A204.1 (cell line): ENCODE results near the gene PIAS2.
"Not testable (repeated sequence)": the region's sequence is repeated elsewhere in the genome, so short reads cannot be mapped to it uniquely, and the experiment has no call there.

Experiments
- FAIRE-seq: peaks from 2 replicates; lab custom pipeline; 2012; peaks lifted over from hg19 to GRCh38; lab: Jason Lieb, UNC

Gene PIAS2

DNA sequence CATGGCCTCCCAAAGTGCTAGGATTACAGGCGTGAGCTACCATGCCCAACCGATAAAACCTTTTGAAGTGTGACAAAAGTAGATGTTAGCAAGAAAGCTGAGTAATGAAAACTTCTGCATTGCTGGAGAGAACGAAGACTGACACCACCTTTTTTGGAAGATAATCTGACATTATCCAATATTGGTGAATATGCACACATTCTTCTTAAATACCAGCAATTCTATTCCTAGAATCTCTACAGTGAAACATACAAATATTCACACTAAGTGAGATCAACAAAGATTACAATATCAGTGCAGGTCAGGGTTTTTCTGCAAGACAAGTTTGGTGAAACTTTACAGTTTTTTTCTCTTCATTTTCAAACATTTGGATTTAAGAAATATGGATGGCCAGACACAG lies 7.8 kb downstream of the PIAS2 start:
- FAIRE-seq, result no peak

DNA sequence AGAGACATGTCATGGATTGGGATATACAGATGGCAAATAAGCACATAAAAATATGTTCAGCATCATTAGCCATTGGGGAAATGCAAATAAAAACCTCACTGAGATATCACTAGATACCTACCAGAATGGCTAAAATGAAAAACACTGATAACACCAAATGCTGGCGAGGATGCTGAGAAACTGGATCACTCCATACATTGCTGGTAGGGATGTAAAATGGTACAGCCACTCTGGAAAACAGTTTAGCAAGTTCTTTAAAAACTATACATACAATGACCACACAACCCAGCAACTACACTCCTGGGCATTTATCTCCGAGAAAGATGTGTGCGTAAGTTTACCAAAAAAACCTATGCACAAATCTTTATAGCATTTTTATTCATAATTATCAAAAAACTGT lies 13.9 kb downstream of the PIAS2 start:
- no peak for FAIRE-seq

DNA sequence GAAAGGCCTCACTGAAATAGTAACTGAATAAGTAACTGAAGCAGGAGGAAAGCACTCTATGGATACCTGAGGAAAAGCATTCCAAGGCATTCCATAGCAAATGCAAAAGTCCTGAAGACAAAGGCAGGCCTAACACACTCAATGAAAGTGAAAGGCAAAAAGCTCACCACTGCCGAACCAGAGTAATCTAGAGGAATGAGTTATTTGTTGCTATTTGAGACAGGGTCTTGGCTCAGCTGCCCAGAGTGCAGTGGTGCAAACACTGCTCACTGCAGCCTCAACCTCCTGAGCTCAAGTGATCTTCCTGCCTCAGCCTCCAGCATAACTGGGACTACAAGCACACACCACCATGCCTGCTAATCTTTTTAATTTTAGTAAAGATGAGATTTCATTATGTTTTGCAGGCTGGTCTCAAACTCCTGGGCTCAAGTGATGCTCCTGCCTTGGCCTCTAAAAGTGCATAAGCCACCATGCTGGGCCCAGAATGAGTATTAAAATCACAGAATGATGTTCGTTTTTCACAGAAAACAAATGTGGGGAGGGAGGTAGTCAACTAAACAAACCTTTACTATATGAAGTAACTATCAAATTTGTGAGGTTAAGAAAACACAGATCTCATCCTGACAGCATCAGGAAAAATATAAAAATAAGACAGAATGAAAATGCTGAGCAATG lies 17.9 kb downstream of the PIAS2 start:
- FAIRE-seq, result no peak

DNA sequence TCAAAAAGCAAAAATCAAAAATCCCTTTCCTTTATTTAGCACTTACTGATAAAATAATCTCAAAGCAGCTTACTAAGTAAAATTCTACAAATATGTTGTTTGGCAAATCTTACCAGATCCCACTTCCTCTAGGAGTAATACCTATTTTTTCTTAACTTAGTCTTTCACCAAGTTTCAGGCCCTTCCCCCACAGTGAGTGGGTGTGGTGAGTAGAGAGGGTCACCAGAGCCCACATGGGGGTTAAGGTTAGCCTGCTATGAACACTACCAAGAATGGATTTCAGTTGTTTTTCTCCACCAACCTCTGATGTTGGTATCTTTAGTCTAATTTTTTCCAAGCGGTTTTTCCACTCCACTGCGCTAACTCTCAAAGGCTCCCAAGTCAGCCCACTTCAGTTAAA lies 23.2 kb downstream of the PIAS2 start:
- FAIRE-seq, result no peak

- no peak for FAIRE-seq
Observed at GRCh38 chr18:46893360-46893759, 23.9 kb downstream of the PIAS2 start.

DNA sequence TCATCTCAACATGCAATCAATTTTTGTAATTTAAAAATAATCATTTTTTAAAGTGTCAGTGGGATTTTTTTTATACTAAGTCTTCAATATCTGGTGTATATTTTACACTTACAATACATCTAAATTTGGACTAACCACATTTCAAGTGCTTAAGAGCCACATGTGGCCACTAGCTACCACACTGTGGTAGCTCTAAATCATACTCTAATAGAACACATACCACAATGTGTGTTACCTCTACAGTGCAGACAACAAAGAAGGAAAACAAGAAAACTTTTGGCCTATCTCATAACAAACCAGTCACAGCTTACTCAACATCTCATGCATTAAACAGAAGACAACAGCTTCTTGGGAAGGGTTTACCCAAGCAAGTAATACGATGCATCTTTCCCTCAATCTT lies 24.5 kb downstream of the PIAS2 start:
- peak; percentile 65 for FAIRE-seq

- no peak for FAIRE-seq
Observed at GRCh38 chr18:46891742-46892214, 25.5 kb downstream of the PIAS2 start.

GRCh38 chr18:46888965-46889364 lies 28.3 kb downstream of the PIAS2 start:
- FAIRE-seq, result no peak

DNA sequence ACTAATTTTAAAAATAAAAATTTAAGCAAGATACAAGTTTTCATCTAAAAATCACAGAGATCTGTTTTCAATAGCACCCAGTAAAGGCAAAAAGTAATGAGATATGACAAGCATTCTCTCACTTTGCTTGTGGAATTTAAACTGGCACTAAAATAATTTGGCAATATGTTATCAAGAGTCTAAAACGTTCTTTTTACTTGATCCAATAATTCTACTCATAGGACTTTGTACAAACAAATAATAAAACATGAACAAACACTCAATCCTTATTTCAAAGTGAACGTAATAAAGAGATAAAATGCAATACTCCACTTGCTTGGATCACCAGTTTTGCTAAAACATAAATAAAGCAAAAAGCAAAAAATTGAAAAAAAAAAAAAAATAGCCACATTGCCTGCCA lies 30.4 kb downstream of the PIAS2 start:
- FAIRE-seq, result no peak

GRCh38 chr18:46883180-46883579 lies 34.1 kb downstream of the PIAS2 start:
- no peak for FAIRE-seq

DNA sequence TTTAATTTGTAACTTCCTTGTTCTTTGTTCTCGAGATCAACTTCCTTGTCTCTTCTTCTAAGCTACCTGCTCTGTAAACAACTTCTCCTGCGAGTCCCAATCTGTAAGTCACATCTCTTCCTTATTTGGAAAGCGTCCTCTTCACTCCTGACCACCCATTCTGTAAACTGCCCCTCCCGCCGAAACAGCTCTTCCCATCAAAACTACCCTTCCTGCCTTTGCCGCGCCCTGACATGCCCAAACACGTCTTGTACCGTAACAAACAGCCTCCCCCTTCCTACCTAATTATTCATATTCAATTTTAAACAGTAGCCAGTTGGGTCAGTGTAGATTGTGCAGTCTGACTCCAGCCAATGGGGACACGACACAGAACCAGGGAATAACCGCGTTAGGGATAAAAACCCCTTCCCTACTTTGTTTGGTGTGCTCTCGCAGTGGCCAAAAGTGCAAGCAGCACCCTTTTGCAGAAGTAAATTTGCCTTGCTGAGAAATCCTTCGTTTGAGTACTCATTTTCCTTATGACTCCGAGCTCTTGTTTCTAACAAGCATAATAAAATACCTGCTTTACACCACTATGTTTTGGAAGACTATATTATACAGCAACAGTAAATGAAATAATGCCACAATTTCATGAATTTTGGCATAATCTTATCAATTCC lies 39.8 kb downstream of the PIAS2 start:
- no peak for FAIRE-seq

DNA sequence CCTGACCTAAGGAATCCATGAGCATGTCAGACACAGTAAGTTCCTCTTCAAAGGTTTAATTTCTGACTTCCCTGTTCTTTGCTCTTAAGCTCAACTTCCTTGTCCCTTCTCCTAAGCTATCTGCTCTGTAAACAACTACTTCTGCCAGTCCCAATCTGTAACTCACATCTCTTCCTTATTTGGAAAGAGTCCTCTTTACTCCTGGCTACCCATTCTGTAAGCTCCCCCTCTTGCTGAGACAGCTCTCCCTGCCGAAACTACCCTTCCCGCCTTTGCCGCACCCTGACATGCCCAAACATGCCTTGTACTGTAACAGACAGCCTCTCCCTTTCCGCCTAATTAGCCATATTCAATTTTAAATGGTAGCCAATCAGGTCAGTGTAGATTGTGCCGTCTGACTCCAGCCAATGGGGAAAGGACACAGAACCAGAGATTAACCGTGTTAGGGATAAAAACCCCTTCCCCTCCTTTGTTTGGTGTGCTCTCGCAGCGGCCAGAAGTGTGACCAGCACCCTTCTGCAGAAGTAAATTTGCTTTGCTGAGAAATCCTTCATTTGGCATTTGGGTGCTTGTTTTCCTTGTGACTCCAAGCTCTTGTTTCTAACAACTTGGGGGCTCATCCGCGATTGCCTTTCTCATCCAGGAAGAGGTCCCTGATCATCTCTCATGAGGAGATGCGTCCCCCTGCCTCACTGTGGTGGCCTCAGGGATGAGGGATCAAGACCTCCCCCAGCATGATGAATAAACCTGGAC lies 49.0 kb downstream of the PIAS2 start:
- no peak for FAIRE-seq

- FAIRE-seq, result no peak
Observed at GRCh38 chr18:46867367-46868143, 49.8 kb downstream of the PIAS2 start.

DNA sequence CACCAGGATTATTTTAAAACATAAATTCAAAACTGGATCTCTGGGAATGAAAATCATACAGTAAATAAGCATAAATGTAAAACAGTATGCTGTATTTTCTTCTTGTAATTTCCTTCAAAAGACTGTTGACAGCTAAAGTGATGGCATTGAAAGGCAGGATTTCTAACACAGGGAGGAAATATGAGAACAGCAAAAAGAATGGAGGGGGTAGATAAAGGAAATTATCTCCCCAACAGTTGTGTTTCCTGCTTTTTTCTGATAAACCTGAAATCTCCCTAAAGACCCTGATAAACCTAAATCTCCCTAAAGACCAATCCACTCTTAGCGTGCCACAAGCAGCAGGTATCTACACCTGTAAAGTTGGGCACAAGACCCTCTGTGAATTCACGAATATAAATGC lies 50.8 kb downstream of the PIAS2 start:
- no peak for FAIRE-seq

DNA sequence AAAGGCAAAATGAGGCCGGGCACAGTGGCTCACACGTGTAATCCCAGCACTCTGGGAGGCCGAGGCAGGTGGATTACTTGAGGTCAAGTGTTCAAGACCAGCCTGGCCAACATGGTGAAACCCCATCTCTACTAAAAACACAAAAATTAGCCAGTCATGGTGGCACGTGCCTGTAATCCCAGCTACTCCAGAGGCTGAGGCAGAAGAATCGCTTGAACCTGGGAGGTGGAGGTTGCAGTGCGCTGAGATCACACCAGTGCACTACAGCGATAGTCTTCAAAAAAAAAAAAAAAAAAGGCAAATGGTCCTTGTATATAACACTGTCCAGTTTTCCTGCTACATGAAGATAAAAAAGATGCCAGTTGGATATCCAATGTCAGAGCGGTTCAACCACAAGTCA lies 52.1 kb downstream of the PIAS2 start:
- not testable (repeated sequence) for FAIRE-seq

GRCh38 chr18:46859855-46860254 lies 57.5 kb downstream of the PIAS2 start:
- no peak for FAIRE-seq

DNA sequence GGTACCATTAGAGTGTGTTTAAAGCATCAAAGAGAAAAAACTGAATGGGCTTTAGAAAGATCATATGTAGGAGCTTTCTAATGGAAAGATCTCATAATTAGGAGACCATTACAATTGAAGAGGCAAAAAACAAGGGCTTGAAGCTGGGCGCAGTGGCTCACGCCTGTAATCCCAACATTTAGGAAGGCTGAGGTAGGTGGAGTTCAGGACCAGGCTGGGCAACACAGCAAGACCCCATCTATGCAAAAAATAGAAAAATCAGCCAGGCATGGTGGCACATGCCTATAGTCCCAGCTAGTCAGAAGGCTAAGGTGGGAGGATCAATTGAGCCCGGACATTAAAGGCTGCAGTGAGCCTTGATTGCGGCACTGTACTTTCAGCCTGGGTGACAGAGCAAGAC lies 59.0 kb downstream of the PIAS2 start:
- no peak for FAIRE-seq

GRCh38 chr18:46856973-46857372 lies 60.3 kb downstream of the PIAS2 start:
- no peak for FAIRE-seq

DNA sequence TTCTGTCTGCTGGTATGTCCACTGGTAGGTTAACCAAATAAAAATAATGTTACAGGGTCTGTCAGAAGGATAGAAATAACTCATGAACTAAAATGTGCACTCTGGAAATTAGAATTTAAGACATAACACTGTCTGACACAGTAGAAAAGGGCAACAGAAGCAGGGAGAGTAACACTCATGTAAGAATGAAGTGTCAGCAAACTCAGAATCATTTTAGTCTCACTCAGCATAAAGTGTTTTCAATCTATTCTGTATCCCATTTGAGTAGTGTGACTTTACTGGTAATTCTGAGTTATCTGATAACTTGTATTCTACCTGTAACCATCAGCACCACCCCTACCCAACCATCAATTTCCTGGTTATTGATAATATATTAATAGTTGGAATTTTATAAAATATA lies 68.3 kb downstream of the PIAS2 start:
- no peak for FAIRE-seq

GRCh38 chr18:46843372-46843771 lies 73.9 kb downstream of the PIAS2 start:
- no peak for FAIRE-seq

GRCh38 chr18:46842583-46842982 lies 74.7 kb downstream of the PIAS2 start:
- no peak for FAIRE-seq

DNA sequence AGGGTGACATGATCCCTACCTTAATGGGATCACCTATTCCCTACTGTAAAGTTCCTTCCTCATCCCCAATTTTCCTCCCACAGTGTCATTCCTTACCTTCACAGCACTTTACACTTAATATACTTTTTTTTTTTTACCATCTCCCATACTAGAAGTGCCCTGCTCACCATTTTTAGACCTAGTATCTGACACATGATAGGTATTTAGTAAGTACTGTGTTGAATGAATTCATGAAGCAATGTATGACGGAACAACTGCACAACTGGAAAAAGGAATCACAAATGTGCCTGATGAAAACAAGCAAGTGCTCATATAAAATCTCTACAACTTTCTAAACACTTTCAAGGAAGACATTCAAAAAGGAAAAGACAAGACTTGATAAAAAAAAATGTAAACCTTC lies 83.4 kb downstream of the PIAS2 start:
- FAIRE-seq, result no peak

GRCh38 chr18:46832849-46833248 lies 84.5 kb downstream of the PIAS2 start:
- FAIRE-seq, result no peak
